GM12878 (cell line): ENCODE data around the gene SCGB1C2. TPM values are rescaled to one million over a fixed set of nuclear protein-coding genes. Genes with fewer than 3 reads are reported as not detected.

Source experiments
- ATAC-seq: fragments of 200-7000 bp; cut with Tn5 transposase; 3 replicates; pipeline ENCODE4 v1.9.1; 2020; ENCODE audit warnings: mild to moderate bottlenecking, moderate library complexity
- BruUV-seq: library from RNA; stranded (reverse); fragments of 400-500 nt; replicated peaks from 2 replicates; lab custom pipeline; 2021; lab: Mats Ljungman, UMichigan
- CTCF ChIA-PET: fragments of 300-600 bp; sonication (Branson Sonifier 250); formaldehyde crosslinking; extraction: SDS; loops from one replicate; lab custom pipeline; 2021; ENCODE audit warnings: inconsistent platforms; lab: Yijun Ruan, JAX
- POLR2A ChIA-PET: fragments of 350-600 bp; formaldehyde crosslinking; extraction: SDS; loops from one replicate; lab custom pipeline; 2021; ENCODE audit warnings: inconsistent platforms; lab: Charles Lee
- RAD21 ChIA-PET: fragments of 300-600 bp; sonication (Branson Sonifier 250); formaldehyde crosslinking; loops from one replicate; lab custom pipeline; 2023; ENCODE audit warnings: antibody characterized with exemption; ENCODE audit not compliant: unreplicated experiment; lab: Charles Lee
- SMC1A ChIA-PET: fragments of 300-600 bp; sonication (Branson Sonifier 250); formaldehyde crosslinking; loops from one replicate; lab custom pipeline; 2023; ENCODE audit not compliant: unreplicated experiment, uncharacterized antibody; lab: Charles Lee
- DNase-seq: peaks from one replicate; pipeline ENCODE4 v3.0.0-alpha.2; 2011; ENCODE audit warnings: low read depth, low spot score
- FAIRE-seq: peaks from 3 replicates; lab custom pipeline; 2011; peaks lifted over from hg19 to GRCh38; lab: Jason Lieb, UNC
- H2AFZ ChIP-seq: 2 replicates; pipeline ENCODE4 v1.6.0; 2011; ENCODE audit warnings: low read depth, low read length, control low read depth; ENCODE audit not compliant: control insufficient read depth
- H3K27ac ChIP-seq: 2 replicates; pipeline ENCODE4 v1.5.1; 2011; ENCODE audit warnings: control low read depth; ENCODE audit not compliant: control insufficient read depth, insufficient read depth
- H3K27me3 ChIP-seq, 2 experiments: replicated peaks in 1 of 2; 2 replicates each; pipeline versions ENCODE4 v1.6.0 to v1.6.1; 2011; ENCODE audit warnings: low read length in 1 of 2; ENCODE audit not compliant: control insufficient read depth in 2 of 2, insufficient read depth in 2 of 2
- H3K36me3 ChIP-seq, 2 experiments: 2 replicates each; pipeline ENCODE4 v1.5.1; 2011; ENCODE audit warnings: low read length in 1 of 2; ENCODE audit not compliant: control insufficient read depth in 2 of 2, insufficient read depth in 2 of 2
- H3K4me1 ChIP-seq: 2 replicates; pipeline ENCODE4 v1.6.1; 2011; ENCODE audit warnings: mild to moderate bottlenecking, low read length, moderate library complexity, mixed read lengths; ENCODE audit not compliant: control insufficient read depth, insufficient read depth
- H3K4me2 ChIP-seq: 2 replicates; pipeline ENCODE4 v1.6.0; 2011; ENCODE audit warnings: control low read depth; ENCODE audit not compliant: control insufficient read depth, insufficient read depth
- H3K4me3 ChIP-seq: fragments of 200-600 bp; sonication (generic); 2 replicates; pipeline ENCODE4 v1.5.1; 2016
- H3K79me2 ChIP-seq: 2 replicates; pipeline ENCODE4 v1.6.0; 2011; ENCODE audit warnings: low read length; ENCODE audit not compliant: control insufficient read depth, insufficient read depth
- H3K9ac ChIP-seq: 2 replicates; pipeline ENCODE4 v1.8.0; 2011; ENCODE audit warnings: low read length, control low read depth, mixed read lengths; ENCODE audit not compliant: control insufficient read depth, insufficient read depth
- H3K9me3 ChIP-seq: replicated peaks from 3 replicates; pipeline ENCODE4 v1.5.1; 2011; ENCODE audit warnings: mild to moderate bottlenecking, low read length; ENCODE audit not compliant: control insufficient read depth, insufficient read depth
- H4K20me1 ChIP-seq: 2 replicates; pipeline ENCODE4 v1.6.0; 2011; ENCODE audit not compliant: control insufficient read depth, insufficient read depth
- BHLHE40 ChIP-seq, 2 experiments: fragments of 450-650 bp in 1 of 2; IDR thresholded peaks; 2 replicates each; pipeline ENCODE4 v1.6.1; 2011 to 2017; ENCODE audit warnings: low read depth in 2 of 2, borderline replicate concordance in 1 of 2, improper control_type of control experiment in 1 of 2, low read length in 1 of 2, mild to moderate bottlenecking in 1 of 2
- CBX3 ChIP-seq: fragments of 200-600 bp; sonication (generic); IDR thresholded peaks from 2 replicates; pipeline ENCODE4 v1.6.1; 2016; ENCODE audit warnings: low read depth, borderline replicate concordance
- HDAC2 ChIP-seq: fragments of 200-600 bp; sonication (generic); IDR thresholded peaks from 2 replicates; pipeline ENCODE4 v1.6.1; 2017
- NRF1 ChIP-seq: conservative IDR thresholded peaks from 2 replicates; pipeline ENCODE4 v1.6.1; 2011; ENCODE audit warnings: mild to moderate bottlenecking, low read depth, low read length, improper control_type of control experiment
- POLR2AphosphoS2 ChIP-seq: IDR thresholded peaks from 2 replicates; pipeline ENCODE4 v1.6.1; 2011; ENCODE audit warnings: low read depth, mild to moderate bottlenecking, low read length, improper control_type of control experiment, moderate library complexity
- POLR2AphosphoS5 ChIP-seq: IDR thresholded peaks from 2 replicates; pipeline ENCODE4 v1.6.1; 2011; ENCODE audit warnings: mild to moderate bottlenecking, low read length, inconsistent platforms
- POU2F2 ChIP-seq: IDR thresholded peaks from 3 replicates; pipeline ENCODE4 v1.6.1; 2011; ENCODE audit warnings: low read depth, mild to moderate bottlenecking, low read length, borderline replicate concordance
- RFX5 ChIP-seq: IDR thresholded peaks from 2 replicates; pipeline ENCODE4 v1.6.1; 2011; ENCODE audit warnings: low read depth, low read length, improper control_type of control experiment
- SMAD5 ChIP-seq: IDR thresholded peaks from 2 replicates; pipeline ENCODE4 v1.6.1; 2016; ENCODE audit warnings: antibody characterized with exemption, low read depth
- SREBF2 ChIP-seq: IDR thresholded peaks from 2 replicates; pipeline ENCODE4 v1.6.1; 2012; ENCODE audit warnings: mild to moderate bottlenecking, low read length
- SUZ12 ChIP-seq: fragments of 200-600 bp; sonication (generic); IDR thresholded peaks from one replicate; pipeline ENCODE4 v1.6.1; 2018; ENCODE audit warnings: antibody characterized with exemption, mild to moderate bottlenecking; ENCODE audit not compliant: unreplicated experiment
- ZNF24 ChIP-seq: fragments of 450-650 bp; IDR thresholded peaks from 2 replicates; pipeline ENCODE4 v1.6.1; 2017; ENCODE audit warnings: antibody characterized with exemption, mild to moderate bottlenecking
- ZNF622 ChIP-seq: fragments of 450-650 bp; IDR thresholded peaks from 2 replicates; pipeline ENCODE4 v1.6.1; 2017; ENCODE audit warnings: mild to moderate bottlenecking, inconsistent platforms
- ZSCAN29 ChIP-seq: fragments of 450-650 bp; IDR thresholded peaks from 2 replicates; pipeline ENCODE4 v1.6.1; 2017; ENCODE audit warnings: mild to moderate bottlenecking, moderate library complexity
- ZZZ3 ChIP-seq: IDR thresholded peaks from 2 replicates; pipeline ENCODE4 v1.6.1; 2011; ENCODE audit warnings: low read depth; ENCODE audit not compliant: control insufficient read depth, insufficient read length
- WGBS: methylation state at CpG from one replicate; pipeline ENCODE4 v1.1.6; 2016; ENCODE audit warnings: low lambda C conversion rate; ENCODE audit not compliant: insufficient replicate concordance, insufficient coverage; ENCODE audit errors: missing lambda C conversion rate; 5-methylcytosine and 5-hydroxymethylcytosine counted together
- in situ Hi-C: fragments of 300-500 bp; cut with MboI; formaldehyde crosslinking; loops from 9 replicates; pipeline ENCODE4 v1.14.3; 2018; ENCODE audit warnings: mixed read lengths
- intact Hi-C: fragments of 100-400 bp; cut with micrococcal nuclease; formaldehyde crosslinking; loops from one replicate; pipeline ENCODE4 v1.14.2; 2022; ENCODE audit not compliant: unreplicated experiment
- polyA plus RNA-seq, 11 experiments: library from polyadenylated mRNA; depleted of rRNA in 4 of 11; unstranded in 6 of 11; stranded (reverse) in 5 of 11; fragments of >200 nt; fragmentation: Nextera tagmentation in 4 of 11; fragmentation: Illumina TruSeq in 1 of 11; extraction: Ambion mirVana in 4 of 11; extraction: Trizol in 1 of 11; gene quantifications; 1 replicate in 1 of 11; 2 replicates in 10 of 11; pipeline versions ENCODE4 v1.2.1 to v1.2.3, GENCODE V29; 2011 to 2016; ENCODE audit warnings: inconsistent platforms in 2 of 11, missing spikeins in 2 of 11, low read depth in 1 of 11
- total RNA-seq, 4 experiments: library from RNA; depleted of rRNA in 3 of 4; stranded (reverse); fragments of >200 nt in 3 of 4; fragmentation: Illumina TruSeq in 1 of 4; extraction: Trizol in 1 of 4; gene quantifications; 2 replicates each; pipeline versions ENCODE4 v1.2.1 to v1.2.3, GENCODE V29; 2013 to 2021
- TF ChIP-seq, protein P1 (sequence below): fragments of 150-350 bp; IDR thresholded peaks from 2 replicates; pipeline ENCODE4 v1.6.1; 2014; ENCODE audit warnings: mild to moderate bottlenecking, low read depth, low read length
- TF ChIP-seq, protein P2 (sequence below): fragments of 450-650 bp; conservative IDR thresholded peaks from 2 replicates; pipeline ENCODE4 v1.6.1; 2017; ENCODE audit warnings: mild to moderate bottlenecking, moderate library complexity

Gene SCGB1C2
- total and polyA plus RNA-seq, 10 of the 15 experiments (the other 5 are each of a cell fraction or from before 2014, with no cell fraction given): not detected

- Histone ChIP-seq H3K79me2 (no peaks in the 10 kb centered on the region), H3K4me3 (no peak overlapping the region), H3K4me1 (no peaks in the 10 kb centered on the region), H3K4me2 (no peak overlapping the region), H4K20me1 (no peaks in the 10 kb centered on the region), H3K9me3 (no peaks in the 10 kb centered on the region), H2AFZ (no peak overlapping the region), H3K9ac (no peak overlapping the region), H3K27me3 (peaks cover 0 to 4% of the 10 kb centered on the region in 2 experiments; a peak in 3 of 4 replicates), H3K36me3 (no peaks in the 10 kb centered on the region), H3K27ac (no peak overlapping the region)
- POLR2A ChIA-PET: no interaction called here
- no TSS peak for BruUV-seq
- in situ Hi-C loops: no loop called here
- CTCF ChIA-PET: no interaction called here
- intact Hi-C loops: no loop called here
- 16% methylated on average over 3 of the region's 3 CpGs for WGBS
- no peak for DNase-seq
- SMC1A ChIA-PET: no interaction called here
- FAIRE-seq: no peak
- RAD21 ChIA-PET: no interaction called here
- TF ChIP-seq ZZZ3 (no peak), POLR2AphosphoS2 (no peak)
- no peak for ATAC-seq
These were observed 39.8 kb downstream of the SCGB1C2 start for GRCh38 chr17:177155-177554.

- no peak for FAIRE-seq
- no peak for ATAC-seq
- Histone ChIP-seq H4K20me1 (no peaks in the 10 kb centered on the region), H2AFZ (no peak overlapping the region), H3K79me2 (no peaks in the 10 kb centered on the region), H3K4me1 (no peaks in the 10 kb centered on the region), H3K9ac (no peak overlapping the region), H3K27ac (no peak overlapping the region), H3K4me3 (no peak overlapping the region), H3K9me3 (no peaks in the 10 kb centered on the region), H3K27me3 (peaks cover 0 to 5% of the 10 kb centered on the region in 2 experiments; a peak in 3 of 4 replicates), H3K4me2 (no peak overlapping the region), H3K36me3 (no peaks in the 10 kb centered on the region)
- no peak for DNase-seq
- no TSS peak for BruUV-seq
- SMC1A ChIA-PET: no interaction called here
- intact Hi-C loops: no loop called here
- in situ Hi-C loops: no loop called here
- CTCF ChIA-PET: no interaction called here
- WGBS: 24% methylated on average over 6 of the region's 6 CpGs
- RAD21 ChIA-PET: no interaction called here
- POLR2A ChIA-PET: no interaction called here
- TF ChIP-seq POU2F2 (no peak), NRF1 (no peak), CBX3 (no peak), SREBF2 (no peak), SUZ12 (no peak), HDAC2 (no peak), SMAD5 (no peak), ZNF24 (no peak), RFX5 (no peak), ZNF622 (no peak), ZSCAN29 (no peak), POLR2AphosphoS5 (no peak), BHLHE40 (IDR thresholded peaks at IDR 0.05; ENCODE audit: borderline replicate concordance in 1 of 2, low read depth in 2 of 2, low read length in 1 of 2) (no peak)
- TF ChIP-seq, protein P1, sequence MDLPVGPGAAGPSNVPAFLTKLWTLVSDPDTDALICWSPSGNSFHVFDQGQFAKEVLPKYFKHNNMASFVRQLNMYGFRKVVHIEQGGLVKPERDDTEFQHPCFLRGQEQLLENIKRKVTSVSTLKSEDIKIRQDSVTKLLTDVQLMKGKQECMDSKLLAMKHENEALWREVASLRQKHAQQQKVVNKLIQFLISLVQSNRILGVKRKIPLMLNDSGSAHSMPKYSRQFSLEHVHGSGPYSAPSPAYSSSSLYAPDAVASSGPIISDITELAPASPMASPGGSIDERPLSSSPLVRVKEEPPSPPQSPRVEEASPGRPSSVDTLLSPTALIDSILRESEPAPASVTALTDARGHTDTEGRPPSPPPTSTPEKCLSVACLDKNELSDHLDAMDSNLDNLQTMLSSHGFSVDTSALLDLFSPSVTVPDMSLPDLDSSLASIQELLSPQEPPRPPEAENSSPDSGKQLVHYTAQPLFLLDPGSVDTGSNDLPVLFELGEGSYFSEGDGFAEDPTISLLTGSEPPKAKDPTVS: no peak
- TF ChIP-seq, protein P2, sequence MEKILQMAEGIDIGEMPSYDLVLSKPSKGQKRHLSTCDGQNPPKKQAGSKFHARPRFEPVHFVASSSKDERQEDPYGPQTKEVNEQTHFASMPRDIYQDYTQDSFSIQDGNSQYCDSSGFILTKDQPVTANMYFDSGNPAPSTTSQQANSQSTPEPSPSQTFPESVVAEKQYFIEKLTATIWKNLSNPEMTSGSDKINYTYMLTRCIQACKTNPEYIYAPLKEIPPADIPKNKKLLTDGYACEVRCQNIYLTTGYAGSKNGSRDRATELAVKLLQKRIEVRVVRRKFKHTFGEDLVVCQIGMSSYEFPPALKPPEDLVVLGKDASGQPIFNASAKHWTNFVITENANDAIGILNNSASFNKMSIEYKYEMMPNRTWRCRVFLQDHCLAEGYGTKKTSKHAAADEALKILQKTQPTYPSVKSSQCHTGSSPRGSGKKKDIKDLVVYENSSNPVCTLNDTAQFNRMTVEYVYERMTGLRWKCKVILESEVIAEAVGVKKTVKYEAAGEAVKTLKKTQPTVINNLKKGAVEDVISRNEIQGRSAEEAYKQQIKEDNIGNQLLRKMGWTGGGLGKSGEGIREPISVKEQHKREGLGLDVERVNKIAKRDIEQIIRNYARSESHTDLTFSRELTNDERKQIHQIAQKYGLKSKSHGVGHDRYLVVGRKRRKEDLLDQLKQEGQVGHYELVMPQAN: no peak
These were observed 40.4 kb downstream of the SCGB1C2 start for GRCh38 chr17:177762-178161.
